ENCODE data around the gene RXRB.

DNA sequence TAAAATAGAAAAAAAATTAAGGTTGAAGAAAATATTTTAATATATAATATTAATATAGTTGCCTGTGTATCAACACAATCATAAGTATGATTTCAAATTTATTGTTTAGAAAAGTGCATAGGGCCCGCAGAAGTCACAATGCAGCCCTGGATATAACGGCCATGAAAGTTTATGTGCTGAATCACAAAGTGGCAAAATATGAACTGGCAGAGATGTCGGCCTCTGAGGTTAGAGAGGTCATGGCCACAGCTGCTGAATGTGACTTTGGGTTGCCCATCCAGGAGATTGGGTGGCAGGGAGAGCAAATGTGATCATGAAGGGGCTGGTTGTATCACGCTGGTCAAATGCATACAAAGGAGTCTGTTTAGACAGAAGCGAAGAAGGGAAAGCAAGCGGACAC is 43.9 kb downstream of the RXRB start:
- TF ChIP-seq, protein P1, sequence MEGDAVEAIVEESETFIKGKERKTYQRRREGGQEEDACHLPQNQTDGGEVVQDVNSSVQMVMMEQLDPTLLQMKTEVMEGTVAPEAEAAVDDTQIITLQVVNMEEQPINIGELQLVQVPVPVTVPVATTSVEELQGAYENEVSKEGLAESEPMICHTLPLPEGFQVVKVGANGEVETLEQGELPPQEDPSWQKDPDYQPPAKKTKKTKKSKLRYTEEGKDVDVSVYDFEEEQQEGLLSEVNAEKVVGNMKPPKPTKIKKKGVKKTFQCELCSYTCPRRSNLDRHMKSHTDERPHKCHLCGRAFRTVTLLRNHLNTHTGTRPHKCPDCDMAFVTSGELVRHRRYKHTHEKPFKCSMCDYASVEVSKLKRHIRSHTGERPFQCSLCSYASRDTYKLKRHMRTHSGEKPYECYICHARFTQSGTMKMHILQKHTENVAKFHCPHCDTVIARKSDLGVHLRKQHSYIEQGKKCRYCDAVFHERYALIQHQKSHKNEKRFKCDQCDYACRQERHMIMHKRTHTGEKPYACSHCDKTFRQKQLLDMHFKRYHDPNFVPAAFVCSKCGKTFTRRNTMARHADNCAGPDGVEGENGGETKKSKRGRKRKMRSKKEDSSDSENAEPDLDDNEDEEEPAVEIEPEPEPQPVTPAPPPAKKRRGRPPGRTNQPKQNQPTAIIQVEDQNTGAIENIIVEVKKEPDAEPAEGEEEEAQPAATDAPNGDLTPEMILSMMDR (IDR thresholded peaks at IDR 0.05; ENCODE audit: insufficient read depth, low read length), result no peak
- no peak for TF ChIP-seq POLR2AphosphoS5 (IDR thresholded peaks at IDR 0.05; ENCODE audit: low read depth)

Measured in HL-60 (cell line).